Keratinocyte (primary cell): ENCODE measurements around the gene EAF2. TPM values are rescaled to one million over a fixed set of nuclear protein-coding genes. Genes with fewer than 3 reads are reported as not detected.

Source experiments
- DNase-seq: peaks from one replicate; pipeline ENCODE4 v3.0.0-alpha.2; 2011; ENCODE audit warnings: low read depth, missing footprints, low spot score
- FAIRE-seq: peaks from 2 replicates; lab custom pipeline; 2011; peaks lifted over from hg19 to GRCh38; lab: Jason Lieb, UNC
- H2AFZ ChIP-seq: 2 replicates; pipeline ENCODE4 v1.6.0; 2012; ENCODE audit warnings: low read length, control low read depth, inconsistent platforms; ENCODE audit not compliant: control insufficient read depth
- H3K27ac ChIP-seq: 2 replicates; pipeline ENCODE4 v1.5.1; 2011; ENCODE audit warnings: low read length; ENCODE audit not compliant: control insufficient read depth, insufficient read depth
- H3K27me3 ChIP-seq: 3 replicates; pipeline ENCODE4 v1.6.0; 2011; ENCODE audit warnings: low read length; ENCODE audit not compliant: control insufficient read depth, insufficient read depth; ENCODE audit errors: extremely low read depth
- H3K36me3 ChIP-seq, 2 experiments: 2 replicates in 1 of 2; 3 replicates in 1 of 2; pipeline ENCODE4 v1.5.1; 2011; ENCODE audit warnings: low read length in 2 of 2, mild to moderate bottlenecking in 1 of 2; ENCODE audit not compliant: control insufficient read depth in 2 of 2, insufficient read depth in 2 of 2; ENCODE audit errors: extremely low read depth in 1 of 2
- H3K4me1 ChIP-seq: 3 replicates; pipeline ENCODE4 v1.5.1; 2011; ENCODE audit warnings: low read length; ENCODE audit not compliant: control insufficient read depth, insufficient read depth; ENCODE audit errors: extremely low read depth
- H3K4me2 ChIP-seq: 3 replicates; pipeline ENCODE4 v1.6.0; 2011; ENCODE audit warnings: low read depth, low read length; ENCODE audit not compliant: control insufficient read depth, insufficient read depth; ENCODE audit errors: extremely low read depth
- H3K4me3 ChIP-seq, 3 experiments: fragments of 200-600 bp in 1 of 3; sonication (generic) in 1 of 3; 2 replicates in 2 of 3; 3 replicates in 1 of 3; pipeline ENCODE4 v1.5.1; 2011 to 2016; ENCODE audit warnings: low read length in 3 of 3, mild to moderate bottlenecking in 3 of 3, control low read depth in 2 of 3, inconsistent platforms in 1 of 3, low read depth in 1 of 3, mixed read lengths in 1 of 3, mixed run types in 1 of 3, moderate library complexity in 1 of 3; ENCODE audit not compliant: control insufficient read depth in 2 of 3, insufficient read depth in 2 of 3; ENCODE audit errors: extremely low read depth in 1 of 3
- H3K79me2 ChIP-seq: 2 replicates; pipeline ENCODE4 v1.6.0; 2012; ENCODE audit warnings: low read length; ENCODE audit not compliant: control insufficient read depth, insufficient read depth
- H3K9ac ChIP-seq: 3 replicates; pipeline ENCODE4 v1.6.0; 2011; ENCODE audit warnings: low read length; ENCODE audit not compliant: control insufficient read depth, insufficient read depth; ENCODE audit errors: extremely low read depth
- H3K9me1 ChIP-seq: 3 replicates; pipeline ENCODE4 v1.6.0; 2011; ENCODE audit warnings: low read length; ENCODE audit not compliant: control insufficient read depth, insufficient read depth; ENCODE audit errors: extremely low read depth
- H3K9me3 ChIP-seq: 2 replicates; pipeline ENCODE4 v1.5.1; 2012; ENCODE audit warnings: low read depth, low read length; ENCODE audit not compliant: control insufficient read depth
- H4K20me1 ChIP-seq: 3 replicates; pipeline ENCODE4 v1.6.0; 2011; ENCODE audit warnings: low read length; ENCODE audit not compliant: control insufficient read depth, insufficient read depth; ENCODE audit errors: extremely low read depth
- CTCF ChIP-seq, 3 experiments: IDR thresholded peaks in 1 of 3; conservative IDR thresholded peaks in 1 of 3; optimal IDR thresholded peaks in 1 of 3; 2 replicates in 2 of 3; 3 replicates in 1 of 3; pipeline versions ENCODE3 to v1.5.1; 2011; ENCODE audit warnings: low read length in 3 of 3, mild to moderate bottlenecking in 3 of 3, moderate library complexity in 2 of 3, control low read depth in 1 of 3, inconsistent platforms in 1 of 3; ENCODE audit not compliant: insufficient read depth in 2 of 3; ENCODE audit errors: extremely low read depth in 1 of 3
- EZH2 ChIP-seq: IDR thresholded peaks from one replicate; pipeline ENCODE4 v1.6.1; 2012; ENCODE audit warnings: inconsistent platforms, mild to moderate bottlenecking, low read length, moderate library complexity
- dilution Hi-C: fragments of 300-500 bp; cut with MboI; formaldehyde crosslinking; loops from one replicate; pipeline ENCODE4 v1.7.0; 2020; ENCODE audit warnings: low sequenced_read_pairs; ENCODE audit not compliant: extremely low pct_ligation_motif_present
- polyA plus RNA-seq, 5 experiments: library from polyadenylated mRNA; depleted of rRNA in 3 of 5; stranded (reverse) in 3 of 5; stranded (forward) in 1 of 5; unstranded in 1 of 5; fragments of >200 nt; gene quantifications; 1 replicate in 1 of 5; 2 replicates in 3 of 5; 3 replicates in 1 of 5; pipeline versions ENCODE4 v1.2.1 to v1.2.3, GENCODE V29; 2011 to 2012; ENCODE audit warnings: missing spikeins in 2 of 5, low read depth in 1 of 5, low replicate concordance in 1 of 5

The EAF2 gene
- polyA plus RNA-seq, 1 donor (not counting 4 experiments of a cell fraction or from before 2014, with no cell fraction given), result 4.4 TPM

- H3K36me3 ChIP-seq, result peaks cover 11% of the 10 kb centered on the region in 2 experiments
- dilution Hi-C loops, result no loop called here
- no peak for FAIRE-seq
Observed at GRCh38 chr3:121819236-121819635, 15.8 kb upstream of the EAF2 start.

GRCh38 chr3:121821421-121822199, 13.4 kb upstream of the EAF2 start:
- Histone ChIP-seq H3K36me3 (peaks cover 11 to 17% of the 10 kb centered on the region in 2 experiments), H3K9me3 (no peaks in the 10 kb centered on the region), H3K4me3 (no peak overlapping the region), H3K9ac (no peak overlapping the region), H3K27ac (no peak overlapping the region), H3K79me2 (no peaks in the 10 kb centered on the region), H3K9me1 (no peaks in the 10 kb centered on the region), H3K27me3 (no peaks in the 10 kb centered on the region), H3K4me2 (no peak overlapping the region), H2AFZ (no peak overlapping the region), H3K4me1 (no peaks in the 10 kb centered on the region), H4K20me1 (no peaks in the 10 kb centered on the region)
- DNase-seq, result no peak
- no peak for FAIRE-seq
- TF ChIP-seq EZH2, result no peak
- no peak for TF ChIP-seq CTCF (optimal IDR thresholded peaks at IDR 0.05 in 1 of 3, IDR thresholded peaks at IDR 0.05 in 1 of 3, conservative IDR thresholded peaks at IDR 0.05 in 1 of 3; ENCODE audit: extremely low read depth in 1 of 3, insufficient read depth in 2 of 3, low read length in 3 of 3)
- dilution Hi-C loops, result no loop called here

More at GRCh38 chr3:121819236-121819635, 15.8 kb upstream of the EAF2 start:
- TF ChIP-seq EZH2 (no peak), CTCF (optimal IDR thresholded peaks at IDR 0.05 in 1 of 3, IDR thresholded peaks at IDR 0.05 in 1 of 3, conservative IDR thresholded peaks at IDR 0.05 in 1 of 3; ENCODE audit: extremely low read depth in 1 of 3, insufficient read depth in 2 of 3, low read length in 3 of 3) (no peak)
- no peak overlapping the region for H3K4me2 ChIP-seq
- H3K79me2 ChIP-seq, result peaks cover 7% of the 10 kb centered on the region
- no peaks in the 10 kb centered on the region for H4K20me1 ChIP-seq
- DNase-seq, result no peak
- H3K4me3 ChIP-seq, result no peak overlapping the region
- H2AFZ ChIP-seq, result no peak overlapping the region
- H3K9me3 ChIP-seq, result no peaks in the 10 kb centered on the region
- H3K27me3 ChIP-seq, result no peaks in the 10 kb centered on the region
- H3K4me1 ChIP-seq, result no peaks in the 10 kb centered on the region
- no peaks in the 10 kb centered on the region for H3K9me1 ChIP-seq
- H3K27ac ChIP-seq, result no peak overlapping the region
- H3K9ac ChIP-seq, result no peak overlapping the region
